Measurements from ENCODE around the gene LSM5.

- TF ChIP-seq, protein P1, sequence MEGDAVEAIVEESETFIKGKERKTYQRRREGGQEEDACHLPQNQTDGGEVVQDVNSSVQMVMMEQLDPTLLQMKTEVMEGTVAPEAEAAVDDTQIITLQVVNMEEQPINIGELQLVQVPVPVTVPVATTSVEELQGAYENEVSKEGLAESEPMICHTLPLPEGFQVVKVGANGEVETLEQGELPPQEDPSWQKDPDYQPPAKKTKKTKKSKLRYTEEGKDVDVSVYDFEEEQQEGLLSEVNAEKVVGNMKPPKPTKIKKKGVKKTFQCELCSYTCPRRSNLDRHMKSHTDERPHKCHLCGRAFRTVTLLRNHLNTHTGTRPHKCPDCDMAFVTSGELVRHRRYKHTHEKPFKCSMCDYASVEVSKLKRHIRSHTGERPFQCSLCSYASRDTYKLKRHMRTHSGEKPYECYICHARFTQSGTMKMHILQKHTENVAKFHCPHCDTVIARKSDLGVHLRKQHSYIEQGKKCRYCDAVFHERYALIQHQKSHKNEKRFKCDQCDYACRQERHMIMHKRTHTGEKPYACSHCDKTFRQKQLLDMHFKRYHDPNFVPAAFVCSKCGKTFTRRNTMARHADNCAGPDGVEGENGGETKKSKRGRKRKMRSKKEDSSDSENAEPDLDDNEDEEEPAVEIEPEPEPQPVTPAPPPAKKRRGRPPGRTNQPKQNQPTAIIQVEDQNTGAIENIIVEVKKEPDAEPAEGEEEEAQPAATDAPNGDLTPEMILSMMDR (IDR thresholded peaks at IDR 0.05; ENCODE audit: borderline replicate concordance, extremely low read depth, low read length, poor library complexity, severe bottlenecking) = no peak
- TF ChIP-seq EZH2 (IDR thresholded peaks at IDR 0.05; ENCODE audit: borderline replicate concordance, low read depth, low read length, severe bottlenecking) = no peak
Measured at GRCh38 chr7:32436146-32436928, 53.8 kb downstream of the LSM5 start.
